Neural cell (in vitro differentiated cells): ENCODE results near the gene KDM1A. TPM values are rescaled to one million over a fixed set of nuclear protein-coding genes. Genes with fewer than 3 reads are reported as not detected.

Source experiments
- H2AFZ ChIP-seq: fragments of 200-600, 300-800 bp; sonication (generic), shearing (Covaris generic); 2 replicates; pipeline ENCODE4 v1.6.0; 2014; ENCODE audit warnings: low read depth, mild to moderate bottlenecking, antibody characterized with exemption, low read length, moderate library complexity
- H3F3A ChIP-seq: fragments of 200-600 bp; shearing (Covaris generic); 2 replicates; pipeline ENCODE4 v1.6.1; 2016; ENCODE audit warnings: mild to moderate bottlenecking, moderate library complexity, mixed read lengths, antibody characterized with exemption, low read length; ENCODE audit not compliant: insufficient read depth, poor library complexity, severe bottlenecking
- H3K27ac ChIP-seq: fragments of 200-600, 300-800 bp; sonication (generic), shearing (Covaris generic); 2 replicates; pipeline ENCODE4 v1.5.1; 2014; ENCODE audit warnings: mild to moderate bottlenecking, low read length, moderate library complexity
- H3K27me3 ChIP-seq: fragments of 300-800, 200-600 bp; sonication (generic), shearing (Covaris generic); 2 replicates; pipeline ENCODE4 v1.6.0; 2014; ENCODE audit warnings: mild to moderate bottlenecking, low read depth, low read length, moderate library complexity; ENCODE audit not compliant: insufficient read depth
- H3K36me3 ChIP-seq: fragments of 300-800, 200-600 bp; sonication (generic), shearing (Covaris generic); 2 replicates; pipeline ENCODE4 v1.5.1; 2014; ENCODE audit warnings: mild to moderate bottlenecking, antibody characterized with exemption, low read length, moderate library complexity; ENCODE audit not compliant: insufficient read depth
- H3K4me2 ChIP-seq: fragments of 300-800, 200-600 bp; sonication (generic), shearing (Covaris generic); 2 replicates; pipeline ENCODE4 v1.6.0; 2014; ENCODE audit warnings: mild to moderate bottlenecking, low read length
- H3K4me3 ChIP-seq: fragments of 300-800, 200-600 bp; sonication (generic), shearing (Covaris generic); 2 replicates; pipeline ENCODE4 v1.5.1; 2014; ENCODE audit warnings: mild to moderate bottlenecking, low read length, moderate library complexity
- H3K79me2 ChIP-seq: fragments of 200-600 bp; shearing (Covaris generic); replicated peaks from 2 replicates; pipeline ENCODE4 v1.6.0; 2014; ENCODE audit warnings: mild to moderate bottlenecking, low read length, moderate library complexity; ENCODE audit not compliant: insufficient read depth
- H3K9ac ChIP-seq: fragments of 300-800, 200-600 bp; sonication (generic), shearing (Covaris generic); 2 replicates; pipeline ENCODE4 v1.6.1; 2016; ENCODE audit warnings: mild to moderate bottlenecking, low read length, mixed read lengths
- H3K9me2 ChIP-seq: fragments of 200-600 bp; shearing (Covaris generic); 2 replicates; pipeline ENCODE4 v1.6.1; 2016; ENCODE audit warnings: mild to moderate bottlenecking, low read length, mixed read lengths; ENCODE audit not compliant: insufficient read depth
- H3K9me3 ChIP-seq: fragments of 200-600, 300-800 bp; sonication (generic), shearing (Covaris generic); 2 replicates; pipeline ENCODE4 v1.6.1; 2016; ENCODE audit warnings: mild to moderate bottlenecking, mixed run types, low read length, moderate library complexity, mixed read lengths
- H4K20me1 ChIP-seq: fragments of 200-600 bp; shearing (Covaris generic); 2 replicates; pipeline ENCODE4 v1.6.1; 2016; ENCODE audit warnings: mild to moderate bottlenecking, mixed run types; ENCODE audit not compliant: insufficient read depth
- CTCF ChIP-seq: fragments of 450-650 bp; IDR thresholded peaks from 2 replicates; pipeline ENCODE4 v1.5.1; 2014; ENCODE audit warnings: antibody characterized with exemption, mild to moderate bottlenecking, moderate library complexity; ENCODE audit not compliant: poor library complexity, severe bottlenecking
- EP300 ChIP-seq: fragments of 450-650 bp; conservative IDR thresholded peaks from 2 replicates; pipeline ENCODE4 v1.6.1; 2014; ENCODE audit warnings: antibody characterized with exemption, mild to moderate bottlenecking, moderate library complexity; ENCODE audit not compliant: poor library complexity, severe bottlenecking
- EZH2 ChIP-seq: fragments of 200-600, 300-800 bp; shearing (Covaris generic), sonication (generic); IDR thresholded peaks from 2 replicates; pipeline ENCODE4 v1.6.1; 2014; ENCODE audit warnings: antibody characterized with exemption, low read length, borderline replicate concordance, mild to moderate bottlenecking; ENCODE audit not compliant: insufficient read depth, poor library complexity, severe bottlenecking
- MXI1 ChIP-seq: fragments of 450-650 bp; conservative IDR thresholded peaks from 2 replicates; pipeline ENCODE4 v1.6.1; 2014; ENCODE audit warnings: antibody characterized with exemption, mild to moderate bottlenecking; ENCODE audit not compliant: poor library complexity, severe bottlenecking
- POLR2AphosphoS5 ChIP-seq: IDR thresholded peaks from 2 replicates; pipeline ENCODE4 v1.6.1; 2012
- RAD21 ChIP-seq: fragments of 450-650 bp; conservative IDR thresholded peaks from 2 replicates; pipeline ENCODE4 v1.6.1; 2014; ENCODE audit warnings: antibody characterized with exemption, mild to moderate bottlenecking, moderate library complexity
- REST ChIP-seq: IDR thresholded peaks from 2 replicates; pipeline ENCODE4 v1.6.1; 2012; ENCODE audit warnings: borderline replicate concordance
- SMC3 ChIP-seq: fragments of 450-650 bp; conservative IDR thresholded peaks from 2 replicates; pipeline ENCODE4 v1.6.1; 2014; ENCODE audit warnings: antibody characterized with exemption, mild to moderate bottlenecking, moderate library complexity; ENCODE audit not compliant: poor library complexity
- TAF1 ChIP-seq: IDR thresholded peaks from 2 replicates; pipeline ENCODE4 v1.6.1; 2012; ENCODE audit warnings: low read depth
- polyA plus RNA-seq: library from polyadenylated mRNA; depleted of rRNA; stranded (reverse); fragments of >200 nt; gene quantifications from 2 replicates; pipeline ENCODE4 v1.2.3, GENCODE V29; 2014

KDM1A gene
- polyA plus RNA-seq, 1 donor from 2014 or later = 276 TPM

- H4K20me1 ChIP-seq = no peaks in the 10 kb centered on the region
- H2AFZ ChIP-seq = no peak overlapping the region
- no peak overlapping the region for H3K9ac ChIP-seq
- H3K27me3 ChIP-seq = no peaks in the 10 kb centered on the region
- no peak overlapping the region for H3K27ac ChIP-seq
- no peak overlapping the region for H3K4me3 ChIP-seq
- no peaks in the 10 kb centered on the region for H3K9me2 ChIP-seq
- no peaks in the 10 kb centered on the region for H3K9me3 ChIP-seq
- H3K4me2 ChIP-seq = no peak overlapping the region
- H3F3A ChIP-seq = no peaks in the 10 kb centered on the region
- H3K79me2 ChIP-seq = peaks cover 6% of the 10 kb centered on the region
- no peak for TF ChIP-seq REST
- TF ChIP-seq TAF1 = no peak
- H3K36me3 ChIP-seq = peaks cover 5% of the 10 kb centered on the region
These were observed 72.3 kb downstream of the KDM1A start for GRCh38 chr1:23091545-23091944.

GRCh38 chr1:23092447-23092846 lies 73.2 kb downstream of the KDM1A start:
- H3K79me2 ChIP-seq = peaks cover 6% of the 10 kb centered on the region
- no peak overlapping the region for H3K9ac ChIP-seq
- H3K9me2 ChIP-seq = no peaks in the 10 kb centered on the region
- no peak overlapping the region for H3K4me2 ChIP-seq
- no peak overlapping the region for H2AFZ ChIP-seq
- TF ChIP-seq MXI1 = no peak
- TF ChIP-seq EP300 = no peak
- TF ChIP-seq RAD21 = no peak
- no peak for TF ChIP-seq REST
- no peak for TF ChIP-seq TAF1
- TF ChIP-seq POLR2AphosphoS5 = no peak
- TF ChIP-seq CTCF = no peak
- TF ChIP-seq EZH2 = no peak
- no peak for TF ChIP-seq SMC3
- peaks cover 5% of the 10 kb centered on the region for H3K36me3 ChIP-seq
- no peaks in the 10 kb centered on the region for H4K20me1 ChIP-seq
- H3K4me3 ChIP-seq = no peak overlapping the region
- H3K9me3 ChIP-seq = no peaks in the 10 kb centered on the region
- no peak overlapping the region for H3K27ac ChIP-seq
- H3F3A ChIP-seq = no peaks in the 10 kb centered on the region
- H3K27me3 ChIP-seq = no peaks in the 10 kb centered on the region
